Neural cell (in vitro differentiated cells): ENCODE data around the gene CLASP2. TPM values are rescaled to one million over a fixed set of nuclear protein-coding genes. Genes with fewer than 3 reads are reported as not detected.

Source experiments
- H2AFZ ChIP-seq: fragments of 200-600, 300-800 bp; sonication (generic), shearing (Covaris generic); 2 replicates; pipeline ENCODE4 v1.6.0; 2014; ENCODE audit warnings: low read depth, mild to moderate bottlenecking, antibody characterized with exemption, low read length, moderate library complexity
- H3F3A ChIP-seq: fragments of 200-600 bp; shearing (Covaris generic); 2 replicates; pipeline ENCODE4 v1.6.1; 2016; ENCODE audit warnings: mild to moderate bottlenecking, moderate library complexity, mixed read lengths, antibody characterized with exemption, low read length; ENCODE audit not compliant: insufficient read depth, poor library complexity, severe bottlenecking
- H3K27ac ChIP-seq: fragments of 200-600, 300-800 bp; sonication (generic), shearing (Covaris generic); 2 replicates; pipeline ENCODE4 v1.5.1; 2014; ENCODE audit warnings: mild to moderate bottlenecking, low read length, moderate library complexity
- H3K27me3 ChIP-seq: fragments of 300-800, 200-600 bp; sonication (generic), shearing (Covaris generic); 2 replicates; pipeline ENCODE4 v1.6.0; 2014; ENCODE audit warnings: mild to moderate bottlenecking, low read depth, low read length, moderate library complexity; ENCODE audit not compliant: insufficient read depth
- H3K36me3 ChIP-seq: fragments of 300-800, 200-600 bp; sonication (generic), shearing (Covaris generic); 2 replicates; pipeline ENCODE4 v1.5.1; 2014; ENCODE audit warnings: mild to moderate bottlenecking, antibody characterized with exemption, low read length, moderate library complexity; ENCODE audit not compliant: insufficient read depth
- H3K4me2 ChIP-seq: fragments of 300-800, 200-600 bp; sonication (generic), shearing (Covaris generic); 2 replicates; pipeline ENCODE4 v1.6.0; 2014; ENCODE audit warnings: mild to moderate bottlenecking, low read length
- H3K4me3 ChIP-seq: fragments of 300-800, 200-600 bp; sonication (generic), shearing (Covaris generic); 2 replicates; pipeline ENCODE4 v1.5.1; 2014; ENCODE audit warnings: mild to moderate bottlenecking, low read length, moderate library complexity
- H3K79me2 ChIP-seq: fragments of 200-600 bp; shearing (Covaris generic); replicated peaks from 2 replicates; pipeline ENCODE4 v1.6.0; 2014; ENCODE audit warnings: mild to moderate bottlenecking, low read length, moderate library complexity; ENCODE audit not compliant: insufficient read depth
- H3K9ac ChIP-seq: fragments of 300-800, 200-600 bp; sonication (generic), shearing (Covaris generic); 2 replicates; pipeline ENCODE4 v1.6.1; 2016; ENCODE audit warnings: mild to moderate bottlenecking, low read length, mixed read lengths
- H3K9me2 ChIP-seq: fragments of 200-600 bp; shearing (Covaris generic); 2 replicates; pipeline ENCODE4 v1.6.1; 2016; ENCODE audit warnings: mild to moderate bottlenecking, low read length, mixed read lengths; ENCODE audit not compliant: insufficient read depth
- H3K9me3 ChIP-seq: fragments of 200-600, 300-800 bp; sonication (generic), shearing (Covaris generic); 2 replicates; pipeline ENCODE4 v1.6.1; 2016; ENCODE audit warnings: mild to moderate bottlenecking, mixed run types, low read length, moderate library complexity, mixed read lengths
- H4K20me1 ChIP-seq: fragments of 200-600 bp; shearing (Covaris generic); 2 replicates; pipeline ENCODE4 v1.6.1; 2016; ENCODE audit warnings: mild to moderate bottlenecking, mixed run types; ENCODE audit not compliant: insufficient read depth
- CTCF ChIP-seq: fragments of 450-650 bp; IDR thresholded peaks from 2 replicates; pipeline ENCODE4 v1.5.1; 2014; ENCODE audit warnings: antibody characterized with exemption, mild to moderate bottlenecking, moderate library complexity; ENCODE audit not compliant: poor library complexity, severe bottlenecking
- EP300 ChIP-seq: fragments of 450-650 bp; conservative IDR thresholded peaks from 2 replicates; pipeline ENCODE4 v1.6.1; 2014; ENCODE audit warnings: antibody characterized with exemption, mild to moderate bottlenecking, moderate library complexity; ENCODE audit not compliant: poor library complexity, severe bottlenecking
- EZH2 ChIP-seq: fragments of 200-600, 300-800 bp; shearing (Covaris generic), sonication (generic); IDR thresholded peaks from 2 replicates; pipeline ENCODE4 v1.6.1; 2014; ENCODE audit warnings: antibody characterized with exemption, low read length, borderline replicate concordance, mild to moderate bottlenecking; ENCODE audit not compliant: insufficient read depth, poor library complexity, severe bottlenecking
- MXI1 ChIP-seq: fragments of 450-650 bp; conservative IDR thresholded peaks from 2 replicates; pipeline ENCODE4 v1.6.1; 2014; ENCODE audit warnings: antibody characterized with exemption, mild to moderate bottlenecking; ENCODE audit not compliant: poor library complexity, severe bottlenecking
- POLR2AphosphoS5 ChIP-seq: IDR thresholded peaks from 2 replicates; pipeline ENCODE4 v1.6.1; 2012
- RAD21 ChIP-seq: fragments of 450-650 bp; conservative IDR thresholded peaks from 2 replicates; pipeline ENCODE4 v1.6.1; 2014; ENCODE audit warnings: antibody characterized with exemption, mild to moderate bottlenecking, moderate library complexity
- REST ChIP-seq: IDR thresholded peaks from 2 replicates; pipeline ENCODE4 v1.6.1; 2012; ENCODE audit warnings: borderline replicate concordance
- SMC3 ChIP-seq: fragments of 450-650 bp; conservative IDR thresholded peaks from 2 replicates; pipeline ENCODE4 v1.6.1; 2014; ENCODE audit warnings: antibody characterized with exemption, mild to moderate bottlenecking, moderate library complexity; ENCODE audit not compliant: poor library complexity
- TAF1 ChIP-seq: IDR thresholded peaks from 2 replicates; pipeline ENCODE4 v1.6.1; 2012; ENCODE audit warnings: low read depth
- polyA plus RNA-seq: library from polyadenylated mRNA; depleted of rRNA; stranded (reverse); fragments of >200 nt; gene quantifications from 2 replicates; pipeline ENCODE4 v1.2.3, GENCODE V29; 2014

CLASP2 gene
- polyA plus RNA-seq, 1 donor from 2014 or later, result 938 TPM

DNA sequence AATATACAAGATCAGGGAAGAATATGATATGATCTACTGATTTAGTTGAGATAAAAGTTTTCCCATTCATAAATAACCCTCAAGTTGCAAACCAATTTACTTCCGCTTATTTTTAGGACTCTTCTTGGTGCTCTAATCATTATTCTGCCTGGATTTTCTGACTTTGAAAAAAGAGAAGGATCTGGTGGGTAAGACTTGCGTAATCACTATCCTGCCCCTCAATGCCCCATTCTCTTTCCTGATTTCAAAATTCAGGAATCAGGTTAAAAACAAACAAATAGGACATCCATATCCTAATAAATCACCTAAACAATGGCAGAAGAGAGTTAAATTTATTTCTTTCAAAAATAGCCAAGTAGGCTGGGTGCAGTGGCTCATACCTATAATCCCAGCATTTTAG lies 127.5 kb downstream of the CLASP2 start:
- no peak overlapping the region for H3K9ac ChIP-seq
- H3K36me3 ChIP-seq, result peaks cover 34% of the 10 kb centered on the region
- no peaks in the 10 kb centered on the region for H3K9me3 ChIP-seq
- no peaks in the 10 kb centered on the region for H4K20me1 ChIP-seq
- H3K27ac ChIP-seq, result no peak overlapping the region
- no peaks in the 10 kb centered on the region for H3K27me3 ChIP-seq
- H3K79me2 ChIP-seq, result no peaks in the 10 kb centered on the region
- no peaks in the 10 kb centered on the region for H3K9me2 ChIP-seq
- H3K4me2 ChIP-seq, result no peak overlapping the region
- H3F3A ChIP-seq, result no peaks in the 10 kb centered on the region
- no peak overlapping the region for H2AFZ ChIP-seq
- H3K4me3 ChIP-seq, result no peak overlapping the region
- TF ChIP-seq RAD21, result no peak
- no peak for TF ChIP-seq REST
- no peak for TF ChIP-seq EZH2
- TF ChIP-seq MXI1, result no peak
- TF ChIP-seq SMC3, result no peak
- TF ChIP-seq CTCF, result no peak
- TF ChIP-seq POLR2AphosphoS5, result no peak
- TF ChIP-seq EP300, result no peak
- no peak for TF ChIP-seq TAF1

DNA sequence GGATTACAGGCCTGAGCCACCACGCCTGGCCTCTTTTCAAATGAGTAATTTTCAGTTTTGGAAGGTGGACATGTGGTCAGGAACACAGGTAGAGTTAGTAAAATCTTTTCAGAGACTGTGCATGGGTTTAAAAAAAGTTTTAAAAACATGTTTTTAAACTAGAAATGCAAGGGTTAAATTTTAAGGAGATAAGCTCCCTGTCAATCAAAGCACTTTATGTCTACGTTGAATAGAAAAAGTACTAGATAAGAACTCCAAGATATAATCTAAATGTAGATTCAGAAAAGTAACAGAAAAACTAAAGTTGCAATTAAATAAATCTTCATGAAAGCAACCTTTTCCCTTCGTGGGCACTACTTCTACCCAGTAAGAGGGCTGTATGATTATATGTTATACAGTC lies 131.7 kb downstream of the CLASP2 start:
- Histone ChIP-seq H3K79me2 (no peaks in the 10 kb centered on the region), H3K9me3 (no peaks in the 10 kb centered on the region), H3K9me2 (no peaks in the 10 kb centered on the region), H3K4me3 (no peak overlapping the region), H3K36me3 (peaks cover 27% of the 10 kb centered on the region), H3K27ac (no peak overlapping the region), H3K4me2 (no peak overlapping the region), H2AFZ (no peak overlapping the region), H3F3A (no peaks in the 10 kb centered on the region), H3K9ac (no peak overlapping the region), H3K27me3 (no peaks in the 10 kb centered on the region), H4K20me1 (no peaks in the 10 kb centered on the region)
- TF ChIP-seq MXI1 (no peak), RAD21 (no peak), TAF1 (no peak), CTCF (no peak), EZH2 (no peak), POLR2AphosphoS5 (no peak), REST (no peak), EP300 (no peak), SMC3 (no peak)
